Measurements from ENCODE around the gene TNFRSF4. TPM values are rescaled to one million over a fixed set of nuclear protein-coding genes. Genes with fewer than 3 reads are reported as not detected.

TNFRSF4 gene
- total and polyA plus RNA-seq, 9 of the 15 experiments (the other 6 are each of a cell fraction or from before 2014, with no cell fraction given), result 0.07 to 0.44 (median 0.19) TPM; not detected in 5

DNA sequence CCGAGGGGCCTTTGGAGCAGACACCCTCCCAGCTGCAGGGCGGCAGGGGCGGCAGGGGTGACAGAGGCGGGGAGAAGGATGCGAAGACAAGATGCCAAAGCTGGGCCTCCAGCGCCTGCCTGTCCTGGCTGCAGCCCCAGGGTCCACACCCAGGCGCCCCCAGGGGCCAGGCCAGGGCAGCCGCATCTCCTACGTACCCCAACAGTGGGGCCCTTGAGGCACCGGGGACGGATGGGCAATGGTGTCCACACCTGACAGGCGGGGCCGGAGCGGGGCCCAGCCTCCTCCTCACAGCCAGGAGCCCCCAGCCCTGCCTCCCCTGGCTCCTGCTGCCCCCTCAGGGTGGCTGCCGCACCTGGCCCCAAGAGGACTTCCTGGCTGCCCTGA lies 25.3 kb upstream of the TNFRSF4 start:
- WGBS (ENCODE audit: insufficient coverage, low coverage, missing lambda C conversion rate), result 75% methylated on average over 14 of the region's 15 CpGs
- ATAC-seq (no peak; the same call in 2 of the 3 replicates), DNase-seq (ENCODE audit: extremely low read depth in 1 of 4, low spot score in 3 of 4) (no peak), FAIRE-seq (no peak)
- Histone ChIP-seq H3K4me3 (no peak overlapping the region), H3K9me3 (replicated peaks; ENCODE audit: control insufficient read depth, insufficient read depth, low read depth, low read length) (no peaks in the 10 kb centered on the region), H3K4me2 (ENCODE audit: insufficient read depth, low read length) (no peak overlapping the region), H3K9ac (ENCODE audit: insufficient read depth in 1 of 2, low read depth in 2 of 2, low read length in 2 of 2) (peak overlapping the region in 1 of 2 experiments; percentile 85; a peak in 2 of 4 replicates), H3K9me1 (ENCODE audit: control insufficient read depth, insufficient read depth, low read length) (no peaks in the 10 kb centered on the region), H2AFZ (ENCODE audit: low read depth, low read length) (no peak overlapping the region), H3K4me1 (replicated peaks in 1 of 2; ENCODE audit: control insufficient read depth in 2 of 2, insufficient read depth in 2 of 2, low read length in 2 of 2) (peaks cover 0 to 96% of the 10 kb centered on the region in 2 experiments; a peak in 3 of 5 replicates), H3K79me2 (ENCODE audit: control insufficient read depth, insufficient read depth, low read length) (peaks cover 9% of the 10 kb centered on the region), H4K20me1 (replicated peaks; ENCODE audit: control insufficient read depth, insufficient read depth, low read length) (no peaks in the 10 kb centered on the region), H3K27ac (ENCODE audit: extremely low read depth, low read depth, low read length) (no peak overlapping the region), H3K36me3 (ENCODE audit: control insufficient read depth, insufficient read depth, low read length) (peaks cover 3% of the 10 kb centered on the region; the same call in 1 of the 3 replicates), H3K27me3 (ENCODE audit: control insufficient read depth in 2 of 2, insufficient read depth in 2 of 2, low read length in 2 of 2) (no peaks in the 10 kb centered on the region)
- ChIA-PET POLR2A (interaction anchor here (0.6 to 1.2 kb wide), 4 partner anchors 8 to 109 kb away, joined by 3 to 6 read pairs (median 4); no protein-coding TSS in a partner anchor), CTCF (ENCODE audit: low intra/inter-chr PET ratio) (interaction anchor here (1.1 kb wide), 1 partner anchor 119 kb away, joined by 3 read pairs; no protein-coding TSS in a partner anchor)
- TF ChIP-seq, protein P1, sequence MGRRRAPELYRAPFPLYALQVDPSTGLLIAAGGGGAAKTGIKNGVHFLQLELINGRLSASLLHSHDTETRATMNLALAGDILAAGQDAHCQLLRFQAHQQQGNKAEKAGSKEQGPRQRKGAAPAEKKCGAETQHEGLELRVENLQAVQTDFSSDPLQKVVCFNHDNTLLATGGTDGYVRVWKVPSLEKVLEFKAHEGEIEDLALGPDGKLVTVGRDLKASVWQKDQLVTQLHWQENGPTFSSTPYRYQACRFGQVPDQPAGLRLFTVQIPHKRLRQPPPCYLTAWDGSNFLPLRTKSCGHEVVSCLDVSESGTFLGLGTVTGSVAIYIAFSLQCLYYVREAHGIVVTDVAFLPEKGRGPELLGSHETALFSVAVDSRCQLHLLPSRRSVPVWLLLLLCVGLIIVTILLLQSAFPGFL (CRISPR knock-in tag; IDR thresholded peaks at IDR 0.05), result no peak
- TF ChIP-seq HNRNPL (IDR thresholded peaks at IDR 0.05; ENCODE audit: low read depth, low read length) (no peak), RBM14 (IDR thresholded peaks at IDR 0.05; ENCODE audit: borderline replicate concordance, insufficient read depth, low read depth, low read length) (no peak), LCOR (CRISPR knock-in tag; IDR thresholded peaks at IDR 0.05) (no peak), POLR2G (IDR thresholded peaks at IDR 0.05; ENCODE audit: low read depth, low read length) (0 out of 2 replicates have a peak, but pooled peaks have one; percentile 14), TGIF2 (CRISPR knock-in tag; IDR thresholded peaks at IDR 0.05) (peak; percentile 33; the same call in 1 of the 2 replicates), MLX (CRISPR knock-in tag; conservative IDR thresholded peaks at IDR 0.05) (no peak), ZKSCAN1 (IDR thresholded peaks at IDR 0.05; ENCODE audit: low read depth, low read length) (no peak), MCM2 (IDR thresholded peaks at IDR 0.05; ENCODE audit: low read depth) (no peak), GTF2E2 (tag; IDR thresholded peaks at IDR 0.05) (no peak), NR3C1 (CRISPR knock-in tag; IDR thresholded peaks at IDR 0.05) (no peak), MBD1 (CRISPR knock-in tag; IDR thresholded peaks at IDR 0.05) (no peak), NCOA6 (IDR thresholded peaks at IDR 0.05) (no peak), ZNF174 (CRISPR knock-in tag; IDR thresholded peaks at IDR 0.05) (no peak), SAFB2 (IDR thresholded peaks at IDR 0.05; ENCODE audit: borderline replicate concordance, low read depth, low read length, severe bottlenecking) (no peak)
- TF ChIP-seq, protein P2, sequence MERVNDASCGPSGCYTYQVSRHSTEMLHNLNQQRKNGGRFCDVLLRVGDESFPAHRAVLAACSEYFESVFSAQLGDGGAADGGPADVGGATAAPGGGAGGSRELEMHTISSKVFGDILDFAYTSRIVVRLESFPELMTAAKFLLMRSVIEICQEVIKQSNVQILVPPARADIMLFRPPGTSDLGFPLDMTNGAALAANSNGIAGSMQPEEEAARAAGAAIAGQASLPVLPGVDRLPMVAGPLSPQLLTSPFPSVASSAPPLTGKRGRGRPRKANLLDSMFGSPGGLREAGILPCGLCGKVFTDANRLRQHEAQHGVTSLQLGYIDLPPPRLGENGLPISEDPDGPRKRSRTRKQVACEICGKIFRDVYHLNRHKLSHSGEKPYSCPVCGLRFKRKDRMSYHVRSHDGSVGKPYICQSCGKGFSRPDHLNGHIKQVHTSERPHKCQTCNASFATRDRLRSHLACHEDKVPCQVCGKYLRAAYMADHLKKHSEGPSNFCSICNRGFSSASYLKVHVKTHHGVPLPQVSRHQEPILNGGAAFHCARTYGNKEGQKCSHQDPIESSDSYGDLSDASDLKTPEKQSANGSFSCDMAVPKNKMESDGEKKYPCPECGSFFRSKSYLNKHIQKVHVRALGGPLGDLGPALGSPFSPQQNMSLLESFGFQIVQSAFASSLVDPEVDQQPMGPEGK (CRISPR knock-in tag; IDR thresholded peaks at IDR 0.05; ENCODE audit: borderline replicate concordance), result no peak
- no TSS peak for BruUV-seq (replicated peaks)
- intact Hi-C loops (cut with micrococcal nuclease) (no loop called here), in situ Hi-C loops (cut with MboI) (no loop called here)

Measured in K562 (cell line).